ENCODE measurements around the gene OGFRL1. TPM values are rescaled to one million over a fixed set of nuclear protein-coding genes. Genes with fewer than 3 reads are reported as not detected.
A peak's percentile ranks its signal among the peaks of the same experiment; 100 is the strongest.

Gene OGFRL1
- total RNA-seq, 1 donor from 2014 or later = 6.0 TPM

DNA sequence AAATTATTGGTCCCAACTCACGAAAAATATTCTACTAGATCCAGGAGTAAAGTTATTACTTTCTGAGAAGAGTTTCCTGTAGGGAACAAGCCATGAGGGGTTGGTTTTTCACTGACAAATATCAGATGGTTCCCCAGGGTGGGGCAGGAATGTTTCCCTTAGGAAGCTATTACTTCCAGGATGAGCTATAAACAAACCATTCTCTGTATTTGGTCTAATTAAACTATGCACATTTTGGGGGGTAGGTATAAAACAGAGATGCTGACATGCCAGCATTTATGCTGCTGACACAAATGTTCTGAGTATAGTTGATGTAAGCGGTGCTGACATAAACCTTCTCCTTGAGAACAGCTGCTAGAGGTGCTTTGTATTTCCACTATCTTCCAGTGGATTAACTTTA, 54.2 kb downstream of the OGFRL1 start:
- H3K4me3 Mint-ChIP-seq = no peak overlapping the region
- TF ChIP-seq, protein P1, sequence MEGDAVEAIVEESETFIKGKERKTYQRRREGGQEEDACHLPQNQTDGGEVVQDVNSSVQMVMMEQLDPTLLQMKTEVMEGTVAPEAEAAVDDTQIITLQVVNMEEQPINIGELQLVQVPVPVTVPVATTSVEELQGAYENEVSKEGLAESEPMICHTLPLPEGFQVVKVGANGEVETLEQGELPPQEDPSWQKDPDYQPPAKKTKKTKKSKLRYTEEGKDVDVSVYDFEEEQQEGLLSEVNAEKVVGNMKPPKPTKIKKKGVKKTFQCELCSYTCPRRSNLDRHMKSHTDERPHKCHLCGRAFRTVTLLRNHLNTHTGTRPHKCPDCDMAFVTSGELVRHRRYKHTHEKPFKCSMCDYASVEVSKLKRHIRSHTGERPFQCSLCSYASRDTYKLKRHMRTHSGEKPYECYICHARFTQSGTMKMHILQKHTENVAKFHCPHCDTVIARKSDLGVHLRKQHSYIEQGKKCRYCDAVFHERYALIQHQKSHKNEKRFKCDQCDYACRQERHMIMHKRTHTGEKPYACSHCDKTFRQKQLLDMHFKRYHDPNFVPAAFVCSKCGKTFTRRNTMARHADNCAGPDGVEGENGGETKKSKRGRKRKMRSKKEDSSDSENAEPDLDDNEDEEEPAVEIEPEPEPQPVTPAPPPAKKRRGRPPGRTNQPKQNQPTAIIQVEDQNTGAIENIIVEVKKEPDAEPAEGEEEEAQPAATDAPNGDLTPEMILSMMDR (conservative IDR thresholded peaks at IDR 0.05) = no peak
- H3K36me3 Mint-ChIP-seq = peaks cover 4% of the 10 kb centered on the region
- no peak overlapping the region for H3K27ac Mint-ChIP-seq
- no peaks in the 10 kb centered on the region for H3K9me3 Mint-ChIP-seq
- peaks cover 33% of the 10 kb centered on the region for H3K27me3 Mint-ChIP-seq
- peaks cover 5% of the 10 kb centered on the region for H3K4me1 Mint-ChIP-seq (ENCODE audit: unreplicated experiment)
- DNase-seq (ENCODE audit: extremely low spot score, unreplicated experiment) = no peak

DNA sequence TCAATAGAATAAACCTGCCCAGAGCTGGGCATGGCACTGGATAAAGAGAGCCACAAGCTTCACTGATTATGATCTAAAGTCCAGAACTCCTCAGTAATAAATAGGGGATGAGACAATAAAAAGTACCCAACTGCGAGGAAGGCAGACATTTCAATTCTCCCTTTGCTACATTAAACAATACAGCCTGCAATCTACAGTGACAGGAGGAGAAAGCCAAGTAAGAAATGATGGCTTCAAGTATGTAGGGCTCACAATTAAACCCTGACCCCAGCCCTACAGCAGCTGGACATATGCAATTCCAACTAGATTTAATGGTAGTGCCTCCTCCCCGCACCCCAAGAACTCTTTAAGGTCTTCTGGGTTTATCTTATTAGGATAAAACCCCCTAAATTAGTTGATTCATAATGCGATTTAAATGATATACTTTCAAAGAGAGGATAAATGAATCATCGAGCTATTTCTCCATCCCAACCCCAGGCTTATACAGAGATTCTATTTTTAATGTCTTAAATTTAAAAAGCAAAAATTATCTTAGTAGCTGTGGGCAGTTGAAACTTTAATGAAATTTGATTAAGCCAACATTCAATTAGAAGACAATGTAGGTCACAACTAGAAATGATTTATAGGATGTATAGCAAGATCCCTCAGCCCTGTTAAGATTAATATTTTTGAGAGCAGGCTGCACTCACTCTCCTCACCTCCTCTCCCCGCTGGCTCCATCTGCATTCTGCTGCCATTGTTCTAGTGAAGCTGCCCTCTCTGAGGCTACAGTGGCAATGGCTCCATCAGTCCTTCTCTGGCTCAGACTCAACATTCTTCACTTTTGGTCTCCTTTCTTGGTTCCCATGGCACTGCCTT, 57.1 kb downstream of the OGFRL1 start:
- Mint-ChIP-seq H3K4me1 (ENCODE audit: unreplicated experiment) (peaks cover 11% of the 10 kb centered on the region), H3K27me3 (peaks cover 22% of the 10 kb centered on the region), H3K27ac (no peak overlapping the region), H3K9me3 (no peaks in the 10 kb centered on the region), H3K36me3 (peaks cover 4% of the 10 kb centered on the region), H3K4me3 (no peak overlapping the region)
- no peak for DNase-seq (ENCODE audit: extremely low spot score, unreplicated experiment)
- TF ChIP-seq, protein P1 (conservative IDR thresholded peaks at IDR 0.05) = no peak

DNA sequence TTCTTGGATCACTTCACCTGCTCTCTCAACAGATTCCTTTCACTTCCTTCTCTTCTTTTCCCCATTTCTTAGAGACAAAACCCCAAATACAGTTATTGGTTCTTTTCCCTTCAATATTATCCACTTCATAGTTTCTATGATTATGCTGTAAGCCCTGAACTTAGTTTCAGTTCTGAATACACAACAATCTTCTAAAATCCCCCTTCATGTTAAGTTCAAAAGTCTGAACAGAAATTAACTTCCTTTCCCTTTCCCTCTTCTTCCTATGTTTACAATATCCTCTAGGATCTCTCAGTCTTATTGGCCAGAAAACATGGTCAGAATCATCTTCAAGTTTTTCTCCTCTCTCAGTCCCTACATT, 57.7 kb downstream of the OGFRL1 start:
- H3K4me3 Mint-ChIP-seq = no peak overlapping the region

DNA sequence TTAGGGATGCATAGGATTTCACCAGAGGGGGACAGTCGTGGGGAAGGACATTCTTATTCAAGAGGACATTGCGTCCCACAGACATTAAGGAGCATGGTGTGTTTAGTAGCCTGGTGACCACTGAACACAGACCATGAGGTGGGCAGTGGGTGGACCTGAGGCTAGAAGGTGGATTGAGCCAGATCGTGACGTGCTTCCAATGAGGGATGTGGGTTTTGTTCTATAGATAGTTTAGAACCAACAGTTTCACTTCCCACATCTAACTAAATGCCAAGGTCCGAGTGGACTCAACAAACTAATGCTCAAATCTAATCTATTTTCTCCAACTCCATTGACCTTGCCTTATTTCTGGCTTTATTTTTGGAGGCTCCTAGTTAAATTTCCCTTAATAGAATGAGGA, 58.5 kb downstream of the OGFRL1 start:
- H3K9me3 Mint-ChIP-seq = no peaks in the 10 kb centered on the region
- peaks cover 20% of the 10 kb centered on the region for H3K27me3 Mint-ChIP-seq
- H3K36me3 Mint-ChIP-seq = peaks cover 4% of the 10 kb centered on the region
- H3K4me3 Mint-ChIP-seq = no peak overlapping the region
- TF ChIP-seq, protein P1 (conservative IDR thresholded peaks at IDR 0.05) = no peak
- no peak overlapping the region for H3K27ac Mint-ChIP-seq
- no peak for DNase-seq (ENCODE audit: extremely low spot score, unreplicated experiment)
- peaks cover 22% of the 10 kb centered on the region for H3K4me1 Mint-ChIP-seq (ENCODE audit: unreplicated experiment)

More for the DNA sequence above, 57.7 kb downstream of the OGFRL1 start:
- H3K27me3 Mint-ChIP-seq = peaks cover 20% of the 10 kb centered on the region
- peaks cover 4% of the 10 kb centered on the region for H3K36me3 Mint-ChIP-seq
- TF ChIP-seq, protein P1 (conservative IDR thresholded peaks at IDR 0.05) = no peak
- DNase-seq (ENCODE audit: extremely low spot score, unreplicated experiment) = no peak
- no peaks in the 10 kb centered on the region for H3K9me3 Mint-ChIP-seq
- H3K27ac Mint-ChIP-seq = no peak overlapping the region
- peaks cover 16% of the 10 kb centered on the region for H3K4me1 Mint-ChIP-seq (ENCODE audit: unreplicated experiment)

DNA sequence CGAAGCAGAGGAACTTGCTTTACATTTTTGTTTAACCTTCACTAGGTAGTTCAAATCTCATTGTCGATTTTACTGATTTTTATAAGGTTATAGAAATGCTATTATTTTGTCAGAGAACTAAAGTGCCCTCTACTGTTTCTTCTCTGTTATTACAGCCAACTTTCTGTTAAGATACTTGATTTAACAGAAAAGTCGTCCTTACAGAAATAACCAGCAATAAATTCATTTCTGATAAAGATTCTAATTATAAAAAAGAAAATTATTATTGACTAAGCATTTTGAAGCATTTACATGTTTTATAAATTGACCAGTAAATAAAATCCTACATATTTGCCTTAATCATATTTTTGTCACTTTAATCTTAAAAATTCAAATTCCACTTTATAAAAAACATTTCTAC, 60.8 kb downstream of the OGFRL1 start:
- H3K4me1 Mint-ChIP-seq (ENCODE audit: unreplicated experiment) = peaks cover 17% of the 10 kb centered on the region
- H3K36me3 Mint-ChIP-seq = peaks cover 4% of the 10 kb centered on the region
- H3K27me3 Mint-ChIP-seq = peaks cover 14% of the 10 kb centered on the region
- no peak overlapping the region for H3K4me3 Mint-ChIP-seq
- TF ChIP-seq, protein P1 (conservative IDR thresholded peaks at IDR 0.05) = peak; percentile 87
- H3K27ac Mint-ChIP-seq = no peak overlapping the region
- no peaks in the 10 kb centered on the region for H3K9me3 Mint-ChIP-seq
- no peak for DNase-seq (ENCODE audit: extremely low spot score, unreplicated experiment)

Data from type B pancreatic cell (in vitro differentiated cells).